Adrenal gland (tissue), 5 donors: ENCODE measurements around the gene JAML.

Experiments
- POLR2A ChIP-seq, 2 donors: fragments of 450-650 bp; IDR thresholded peaks; one replicate each; pipeline ENCODE4 v1.6.1; 2017; ENCODE audit warnings: antibody characterized with exemption in 2 of 2, mild to moderate bottlenecking in 2 of 2, moderate library complexity in 1 of 2
- TF ChIP-seq, protein P1 (sequence below), 6 experiments: fragments of 450-650 bp in 4 of 6; fragments of 200-600 bp in 2 of 6; sonication (generic) in 1 of 6; IDR thresholded peaks; 1 replicate in 5 of 6; 2 replicates in 1 of 6; pipeline versions ENCODE4 v1.5.1 to v1.8.0; 2016 to 2021; ENCODE audit warnings: antibody characterized with exemption in 6 of 6, mild to moderate bottlenecking in 2 of 6, moderate library complexity in 1 of 6
- donor health status: DM: no; HTN: no; CAD: no.

DNA sequence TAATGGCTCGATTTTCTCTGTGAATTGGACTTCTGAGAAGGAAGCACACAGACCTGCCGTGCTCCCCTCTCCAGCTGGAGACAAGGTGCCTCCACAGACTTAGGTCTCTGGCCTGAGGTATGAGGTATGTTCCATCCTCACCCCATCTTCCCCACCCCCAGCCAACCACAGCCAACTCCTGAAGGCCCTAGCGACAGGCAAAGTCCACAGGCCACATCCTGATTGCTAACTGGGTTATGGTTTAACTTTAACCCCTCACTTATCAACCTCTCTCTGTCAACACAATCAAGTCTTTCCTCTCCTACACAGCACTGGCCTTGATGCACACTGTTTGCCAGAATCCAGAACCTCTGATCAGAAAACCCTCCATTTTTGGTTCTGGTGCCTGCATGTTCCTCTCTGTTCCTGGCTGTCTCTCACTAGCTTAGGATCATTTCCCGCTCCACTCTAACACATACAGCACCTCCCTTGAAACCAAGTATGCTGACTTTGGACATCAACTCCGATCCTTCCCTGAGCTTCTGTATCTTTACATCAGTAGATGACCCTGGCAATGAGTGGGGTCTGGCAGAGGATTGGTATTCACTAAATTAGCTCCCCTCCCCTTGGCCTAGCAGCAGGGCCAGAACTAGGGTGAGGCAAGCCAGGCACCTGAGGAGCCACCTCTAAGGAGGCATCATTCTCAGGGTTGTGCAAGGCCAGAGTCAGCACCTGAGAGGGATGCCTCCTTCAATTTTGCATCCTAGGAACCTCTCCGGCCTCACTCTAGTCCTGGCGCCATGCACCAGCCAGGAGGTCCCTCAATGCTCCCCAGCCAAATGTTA, 22.0 kb downstream of the JAML start:
- TF ChIP-seq, protein P1, sequence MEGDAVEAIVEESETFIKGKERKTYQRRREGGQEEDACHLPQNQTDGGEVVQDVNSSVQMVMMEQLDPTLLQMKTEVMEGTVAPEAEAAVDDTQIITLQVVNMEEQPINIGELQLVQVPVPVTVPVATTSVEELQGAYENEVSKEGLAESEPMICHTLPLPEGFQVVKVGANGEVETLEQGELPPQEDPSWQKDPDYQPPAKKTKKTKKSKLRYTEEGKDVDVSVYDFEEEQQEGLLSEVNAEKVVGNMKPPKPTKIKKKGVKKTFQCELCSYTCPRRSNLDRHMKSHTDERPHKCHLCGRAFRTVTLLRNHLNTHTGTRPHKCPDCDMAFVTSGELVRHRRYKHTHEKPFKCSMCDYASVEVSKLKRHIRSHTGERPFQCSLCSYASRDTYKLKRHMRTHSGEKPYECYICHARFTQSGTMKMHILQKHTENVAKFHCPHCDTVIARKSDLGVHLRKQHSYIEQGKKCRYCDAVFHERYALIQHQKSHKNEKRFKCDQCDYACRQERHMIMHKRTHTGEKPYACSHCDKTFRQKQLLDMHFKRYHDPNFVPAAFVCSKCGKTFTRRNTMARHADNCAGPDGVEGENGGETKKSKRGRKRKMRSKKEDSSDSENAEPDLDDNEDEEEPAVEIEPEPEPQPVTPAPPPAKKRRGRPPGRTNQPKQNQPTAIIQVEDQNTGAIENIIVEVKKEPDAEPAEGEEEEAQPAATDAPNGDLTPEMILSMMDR (IDR thresholded peaks at IDR 0.05): no peak
- TF ChIP-seq POLR2A (IDR thresholded peaks at IDR 0.05): no peak
